ENCODE data around the gene CYP1B1.

- TF ChIP-seq CTCF (IDR thresholded peaks at IDR 0.05): no peak
- no peak for TF ChIP-seq POLR2AphosphoS5 (IDR thresholded peaks at IDR 0.05)
These were observed 19.4 kb upstream of the CYP1B1 start for GRCh38 chr2:38095079-38095995.

All from suprapubic skin (tissue), 3 donors.